ENCODE data around the gene DNAH1.
A peak's percentile ranks its signal among the peaks of the same experiment; 100 is the strongest.

Gene DNAH1

DNA sequence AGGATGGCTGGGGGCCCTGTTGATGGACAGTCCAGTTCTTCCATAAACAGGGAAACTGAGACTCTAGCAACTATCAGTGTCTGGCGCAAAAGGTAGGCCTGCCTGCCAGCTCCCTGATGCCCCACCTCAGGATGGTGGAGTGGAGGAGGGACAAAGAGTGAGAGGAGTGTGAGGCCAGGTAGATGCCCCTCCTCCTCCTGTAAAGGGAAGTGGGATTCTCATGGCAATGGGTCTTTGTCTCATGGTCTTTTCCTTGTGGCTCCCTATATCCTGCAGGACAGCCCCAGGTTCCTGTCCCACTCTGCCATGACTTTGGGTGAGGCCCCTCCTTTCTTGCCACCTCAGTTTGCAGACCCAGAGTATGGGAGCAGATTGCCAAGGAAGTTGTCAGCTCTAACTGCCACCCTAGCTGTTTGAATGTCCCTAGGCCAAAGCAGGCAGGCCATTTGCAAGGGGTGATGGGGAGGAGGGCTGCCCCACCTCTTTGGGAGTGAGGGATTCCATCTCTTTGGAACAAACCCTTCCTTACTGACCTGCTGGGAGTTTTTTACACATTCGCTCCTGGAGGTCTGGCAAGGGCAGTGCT is 2.8 kb upstream of the DNAH1 start:
- TF ChIP-seq, protein P1, sequence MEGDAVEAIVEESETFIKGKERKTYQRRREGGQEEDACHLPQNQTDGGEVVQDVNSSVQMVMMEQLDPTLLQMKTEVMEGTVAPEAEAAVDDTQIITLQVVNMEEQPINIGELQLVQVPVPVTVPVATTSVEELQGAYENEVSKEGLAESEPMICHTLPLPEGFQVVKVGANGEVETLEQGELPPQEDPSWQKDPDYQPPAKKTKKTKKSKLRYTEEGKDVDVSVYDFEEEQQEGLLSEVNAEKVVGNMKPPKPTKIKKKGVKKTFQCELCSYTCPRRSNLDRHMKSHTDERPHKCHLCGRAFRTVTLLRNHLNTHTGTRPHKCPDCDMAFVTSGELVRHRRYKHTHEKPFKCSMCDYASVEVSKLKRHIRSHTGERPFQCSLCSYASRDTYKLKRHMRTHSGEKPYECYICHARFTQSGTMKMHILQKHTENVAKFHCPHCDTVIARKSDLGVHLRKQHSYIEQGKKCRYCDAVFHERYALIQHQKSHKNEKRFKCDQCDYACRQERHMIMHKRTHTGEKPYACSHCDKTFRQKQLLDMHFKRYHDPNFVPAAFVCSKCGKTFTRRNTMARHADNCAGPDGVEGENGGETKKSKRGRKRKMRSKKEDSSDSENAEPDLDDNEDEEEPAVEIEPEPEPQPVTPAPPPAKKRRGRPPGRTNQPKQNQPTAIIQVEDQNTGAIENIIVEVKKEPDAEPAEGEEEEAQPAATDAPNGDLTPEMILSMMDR (IDR thresholded peaks at IDR 0.05; ENCODE audit: control insufficient read depth, insufficient read depth, low read depth, low read length, missing control alignments), result no peak
- H3K4me3 ChIP-seq (ENCODE audit: control insufficient read depth, low read depth, low read length), result no peak overlapping the region
- DNase-seq (ENCODE audit: low read depth), result no peak

- no peak for DNase-seq (ENCODE audit: low read depth)
- H3K4me3 ChIP-seq (ENCODE audit: control insufficient read depth, low read depth, low read length), result no peak overlapping the region
- TF ChIP-seq, protein P1 (IDR thresholded peaks at IDR 0.05; ENCODE audit: control insufficient read depth, insufficient read depth, low read depth, low read length, missing control alignments), result no peak
These were observed 2.3 kb upstream of the DNAH1 start for GRCh38 chr3:52313774-52314188.

DNA sequence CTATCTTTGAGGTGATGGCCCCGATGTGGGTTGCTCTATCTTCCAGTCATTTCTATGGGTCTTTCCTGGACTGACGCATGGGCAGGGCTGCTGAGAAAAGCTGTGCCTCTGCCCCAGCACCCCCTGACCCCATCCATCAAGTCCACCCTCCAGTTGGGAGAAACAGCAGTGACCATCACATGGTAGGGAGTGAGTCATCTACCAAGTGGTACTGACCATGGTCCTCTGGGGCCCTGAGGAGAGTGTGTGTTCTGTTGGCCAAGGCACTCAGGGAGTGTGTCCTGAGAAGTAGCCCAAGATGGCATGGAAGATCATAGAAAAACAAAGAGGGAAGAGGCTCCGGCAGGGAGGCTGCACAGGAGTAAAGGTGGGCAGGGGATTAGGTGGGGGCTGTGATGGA is 1.6 kb upstream of the DNAH1 start:
- TF ChIP-seq, protein P1 (IDR thresholded peaks at IDR 0.05; ENCODE audit: control insufficient read depth, insufficient read depth, low read depth, low read length, missing control alignments), result no peak
- DNase-seq (ENCODE audit: low read depth), result no peak
- H3K4me3 ChIP-seq (ENCODE audit: control insufficient read depth, low read depth, low read length), result no peak overlapping the region

DNA sequence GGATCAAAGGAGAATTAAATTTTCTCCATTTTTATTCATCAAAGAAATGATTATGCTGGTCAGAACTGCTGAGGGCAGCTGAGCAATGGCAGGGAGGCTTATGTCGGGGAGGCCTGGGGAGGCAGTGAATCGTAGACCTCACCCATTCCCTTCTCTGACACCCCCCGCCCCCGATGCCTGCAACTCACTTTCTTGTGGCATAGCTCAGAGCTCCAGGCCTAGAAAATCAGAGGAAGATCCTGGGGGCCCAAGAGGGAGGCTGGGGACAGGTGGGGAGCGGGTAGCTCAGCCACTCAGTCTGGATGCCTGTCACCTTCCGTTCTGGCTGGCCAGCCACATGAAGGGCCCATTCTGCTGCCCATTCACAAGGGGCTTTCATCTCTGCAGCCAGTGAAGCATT is 1.1 kb upstream of the DNAH1 start:
- TF ChIP-seq, protein P1 (IDR thresholded peaks at IDR 0.05; ENCODE audit: control insufficient read depth, insufficient read depth, low read depth, low read length, missing control alignments), result no peak
- no peak overlapping the region for H3K4me3 ChIP-seq (ENCODE audit: control insufficient read depth, low read depth, low read length)
- no peak for DNase-seq (ENCODE audit: low read depth)

GRCh38 chr3:52317208-52318000 is 1.3 kb downstream of the DNAH1 start:
- H3K4me3 ChIP-seq (ENCODE audit: control insufficient read depth, low read depth, low read length), result peak overlapping the region; percentile 31
- no peak for DNase-seq (ENCODE audit: low read depth)

GRCh38 chr3:52318186-52318816 is 2.2 kb downstream of the DNAH1 start:
- DNase-seq (ENCODE audit: low read depth), result no peak
- H3K4me3 ChIP-seq (ENCODE audit: control insufficient read depth, low read depth, low read length), result no peak overlapping the region

More at GRCh38 chr3:52317208-52318000, 1.3 kb downstream of the DNAH1 start:
- TF ChIP-seq, protein P1 (IDR thresholded peaks at IDR 0.05; ENCODE audit: control insufficient read depth, insufficient read depth, low read depth, low read length, missing control alignments), result no peak

More at GRCh38 chr3:52318186-52318816, 2.2 kb downstream of the DNAH1 start:
- TF ChIP-seq, protein P1 (IDR thresholded peaks at IDR 0.05; ENCODE audit: control insufficient read depth, insufficient read depth, low read depth, low read length, missing control alignments), result no peak
